Measurements from ENCODE around the gene SST.

Gene SST

GRCh38 chr3:187628169-187628568, 42.0 kb downstream of the SST start:
- DNase-seq = no peak

DNA sequence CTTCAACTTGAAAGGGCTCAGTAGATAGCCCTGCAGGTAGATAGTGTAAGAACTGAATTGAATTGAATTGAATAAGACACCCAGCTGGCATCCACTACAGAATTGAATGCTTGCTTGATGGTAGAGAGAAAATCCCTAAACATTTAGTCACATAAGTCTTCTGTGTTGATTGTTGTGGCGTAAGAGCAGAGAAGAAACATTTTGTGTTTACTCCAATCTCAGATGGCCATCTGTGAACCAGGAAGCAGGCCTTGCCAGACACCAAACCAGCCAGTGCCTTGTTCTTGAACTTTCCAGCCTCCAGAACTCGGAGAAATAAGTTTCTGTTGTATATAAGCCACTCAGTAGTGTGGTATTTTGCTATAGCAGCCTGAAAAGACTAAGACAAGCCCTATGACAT, 43.6 kb downstream of the SST start:
- DNase-seq = no peak

DNA sequence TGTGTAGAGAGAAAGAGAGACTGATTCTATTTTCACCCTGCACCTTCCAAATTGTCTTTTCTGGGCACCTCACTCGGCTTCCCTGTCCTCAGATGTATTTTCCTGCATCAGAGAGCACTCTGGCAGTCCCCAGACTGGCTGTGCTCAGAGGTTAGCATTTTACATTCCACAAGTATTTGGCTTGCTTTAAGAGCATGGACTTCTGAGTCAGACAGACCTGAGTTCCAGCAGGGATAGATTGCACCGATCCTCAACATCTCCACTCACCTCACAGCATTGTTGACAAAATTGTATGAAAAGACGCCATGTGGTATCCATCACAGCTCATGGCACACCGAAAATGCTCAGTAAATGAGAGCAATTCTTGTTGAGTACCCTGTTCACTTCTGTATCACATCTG, 45.6 kb downstream of the SST start:
- DNase-seq = no peak

GRCh38 chr3:187623285-187623814, 46.8 kb downstream of the SST start:
- no peak for DNase-seq

DNA sequence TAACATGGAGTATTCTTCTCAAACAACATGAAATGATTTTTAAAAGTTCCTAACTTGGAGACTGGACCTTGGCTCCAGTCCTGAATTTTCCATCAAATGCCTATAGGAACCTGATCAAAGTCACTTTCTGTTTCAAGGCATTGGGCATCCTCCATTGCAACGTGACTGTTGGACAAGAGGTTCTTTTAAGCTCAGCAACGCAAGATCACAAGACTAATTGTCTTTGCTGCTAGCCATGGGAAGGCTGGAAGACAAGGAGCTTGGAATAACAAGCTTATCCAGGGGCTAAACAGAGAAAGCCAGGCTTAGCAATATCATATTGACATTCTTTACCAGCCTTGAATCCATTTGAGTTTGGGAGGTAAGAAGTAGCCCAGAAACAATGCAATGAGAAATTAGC, 48.3 kb downstream of the SST start:
- no peak for DNase-seq

DNA sequence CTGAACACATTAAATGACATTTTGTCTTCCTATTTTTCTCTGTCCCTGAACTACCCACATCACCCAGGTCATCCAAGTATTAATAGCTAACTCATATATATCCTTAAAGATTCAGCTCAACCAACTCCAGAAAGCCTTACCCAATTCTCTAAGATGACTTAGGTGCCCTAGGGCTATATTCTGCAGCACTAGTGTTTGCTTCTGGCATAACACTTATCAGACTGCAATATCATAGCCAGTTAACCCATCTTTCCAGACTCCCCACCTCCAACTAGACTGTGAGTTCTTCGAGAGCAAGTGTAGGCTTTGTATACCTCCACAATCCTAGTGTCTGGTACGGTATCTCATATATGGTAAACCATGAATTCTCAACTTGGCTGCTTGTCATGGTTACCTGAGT, 50.7 kb downstream of the SST start:
- no peak for DNase-seq

All from C1 segment of cervical spinal cord (tissue), 14 donors.